ENCODE results near the gene TIGD2.

The TIGD2 gene

GRCh38 chr4:89119166-89119565 lies 7.8 kb downstream of the TIGD2 start:
- H3K4me1 ChIP-seq (ENCODE audit: low read depth, poor library complexity, severe bottlenecking) = no peaks in the 10 kb centered on the region
- H3K36me3 ChIP-seq (ENCODE audit: insufficient read depth) = no peaks in the 10 kb centered on the region

GRCh38 chr4:89119836-89120235 lies 8.5 kb downstream of the TIGD2 start:
- no peak overlapping the region for H2AFZ ChIP-seq (ENCODE audit: low read depth)
- no peak overlapping the region for H3K4me2 ChIP-seq
- no peak overlapping the region for H3K27ac ChIP-seq
- H3K79me2 ChIP-seq (ENCODE audit: insufficient read depth, low read depth) = no peaks in the 10 kb centered on the region
- no peaks in the 10 kb centered on the region for H3K4me1 ChIP-seq (ENCODE audit: low read depth, poor library complexity, severe bottlenecking)
- H4K20me1 ChIP-seq (ENCODE audit: insufficient read depth) = no peaks in the 10 kb centered on the region
- H3K4me3 ChIP-seq (IDR thresholded peaks at IDR 0.05; ENCODE audit: insufficient read depth, low read depth, low read length) = no peak overlapping the region
- no peak for TF ChIP-seq CTCF (conservative IDR thresholded peaks at IDR 0.05; ENCODE audit: low read depth, low read length)
- no peaks in the 10 kb centered on the region for H3K27me3 ChIP-seq (ENCODE audit: insufficient read depth, low read depth)
- no peak overlapping the region for H3K9ac ChIP-seq
- H3K36me3 ChIP-seq (ENCODE audit: insufficient read depth) = no peaks in the 10 kb centered on the region

More at GRCh38 chr4:89119166-89119565, 7.8 kb downstream of the TIGD2 start:
- no peak overlapping the region for H3K9ac ChIP-seq
- no peaks in the 10 kb centered on the region for H4K20me1 ChIP-seq (ENCODE audit: insufficient read depth)
- H3K27me3 ChIP-seq (ENCODE audit: insufficient read depth, low read depth) = no peaks in the 10 kb centered on the region
- no peak overlapping the region for H2AFZ ChIP-seq (ENCODE audit: low read depth)
- H3K4me3 ChIP-seq (IDR thresholded peaks at IDR 0.05; ENCODE audit: insufficient read depth, low read depth, low read length) = no peak overlapping the region
- no peak overlapping the region for H3K4me2 ChIP-seq
- H3K27ac ChIP-seq = no peak overlapping the region
- H3K79me2 ChIP-seq (ENCODE audit: insufficient read depth, low read depth) = no peaks in the 10 kb centered on the region
- no peak for TF ChIP-seq CTCF (conservative IDR thresholded peaks at IDR 0.05; ENCODE audit: low read depth, low read length)

- Histone ChIP-seq H3K36me3 (ENCODE audit: insufficient read depth) (no peaks in the 10 kb centered on the region), H3K9ac (no peak overlapping the region), H3K4me1 (ENCODE audit: low read depth, poor library complexity, severe bottlenecking) (no peaks in the 10 kb centered on the region), H3K4me2 (no peak overlapping the region), H4K20me1 (ENCODE audit: insufficient read depth) (no peaks in the 10 kb centered on the region), H3K4me3 (IDR thresholded peaks at IDR 0.05; ENCODE audit: insufficient read depth, low read depth, low read length) (no peak overlapping the region), H3K27ac (no peak overlapping the region), H2AFZ (ENCODE audit: low read depth) (no peak overlapping the region), H3K79me2 (ENCODE audit: insufficient read depth, low read depth) (no peaks in the 10 kb centered on the region), H3K27me3 (ENCODE audit: insufficient read depth, low read depth) (no peaks in the 10 kb centered on the region)
- no peak for TF ChIP-seq CTCF (conservative IDR thresholded peaks at IDR 0.05; ENCODE audit: low read depth, low read length)
These were observed 10.2 kb downstream of the TIGD2 start for GRCh38 chr4:89121387-89122068.

GRCh38 chr4:89123451-89123851 lies 12.1 kb downstream of the TIGD2 start:
- Histone ChIP-seq H3K79me2 (ENCODE audit: insufficient read depth, low read depth) (no peaks in the 10 kb centered on the region), H3K27ac (no peak overlapping the region), H3K4me2 (no peak overlapping the region), H4K20me1 (ENCODE audit: insufficient read depth) (no peaks in the 10 kb centered on the region), H3K27me3 (ENCODE audit: insufficient read depth, low read depth) (no peaks in the 10 kb centered on the region), H3K36me3 (ENCODE audit: insufficient read depth) (no peaks in the 10 kb centered on the region), H2AFZ (ENCODE audit: low read depth) (no peak overlapping the region), H3K4me1 (ENCODE audit: low read depth, poor library complexity, severe bottlenecking) (no peaks in the 10 kb centered on the region), H3K9ac (no peak overlapping the region), H3K4me3 (IDR thresholded peaks at IDR 0.05; ENCODE audit: insufficient read depth, low read depth, low read length) (no peak overlapping the region)
- TF ChIP-seq CTCF (conservative IDR thresholded peaks at IDR 0.05; ENCODE audit: low read depth, low read length) = no peak

Data from KMS-11 (cell line).